Mammary epithelial cell (primary cell): Measurements from ENCODE around the gene UPK1A.
"Not testable (repeated sequence)": the region's sequence is repeated elsewhere in the genome, so short reads cannot be mapped to it uniquely, and the experiment has no call there.

Experiments used
- EZH2 ChIP-seq: IDR thresholded peaks from 2 replicates; pipeline ENCODE4 v1.6.1; 2012; ENCODE audit warnings: low read length, inconsistent platforms, borderline replicate concordance
- TF ChIP-seq, protein P1 (sequence below), 2 donors: IDR thresholded peaks in 1 of 2; conservative IDR thresholded peaks in 1 of 2; 2 replicates each; pipeline ENCODE4 v1.5.1; 2011 to 2012; ENCODE audit warnings: inconsistent platforms in 2 of 2, low read length in 2 of 2, mild to moderate bottlenecking in 2 of 2, control low read depth in 1 of 2, low read depth in 1 of 2; ENCODE audit not compliant: insufficient read depth in 1 of 2; ENCODE audit errors: extremely low read depth in 1 of 2

DNA sequence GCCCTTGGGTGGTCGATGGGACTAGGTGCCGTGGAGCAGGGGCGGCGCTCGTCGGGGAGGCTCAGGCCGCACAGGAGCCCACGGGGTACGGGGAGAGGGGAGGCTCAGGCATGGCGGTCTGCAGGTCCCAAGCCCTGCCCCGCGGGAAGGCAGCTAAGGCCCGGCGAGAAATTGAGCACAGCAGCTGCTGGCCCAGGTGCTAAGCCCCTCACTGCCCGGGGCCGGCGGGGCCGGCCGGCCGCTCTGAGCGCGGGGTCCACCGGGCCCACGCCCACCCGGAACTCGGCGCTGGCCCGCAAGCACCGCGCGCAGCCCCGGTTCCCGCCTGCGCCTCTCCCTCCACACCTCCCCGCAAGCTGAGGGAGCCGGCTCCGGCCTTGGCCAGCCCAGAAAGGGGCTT, 24.8 kb downstream of the UPK1A start:
- TF ChIP-seq, protein P1, sequence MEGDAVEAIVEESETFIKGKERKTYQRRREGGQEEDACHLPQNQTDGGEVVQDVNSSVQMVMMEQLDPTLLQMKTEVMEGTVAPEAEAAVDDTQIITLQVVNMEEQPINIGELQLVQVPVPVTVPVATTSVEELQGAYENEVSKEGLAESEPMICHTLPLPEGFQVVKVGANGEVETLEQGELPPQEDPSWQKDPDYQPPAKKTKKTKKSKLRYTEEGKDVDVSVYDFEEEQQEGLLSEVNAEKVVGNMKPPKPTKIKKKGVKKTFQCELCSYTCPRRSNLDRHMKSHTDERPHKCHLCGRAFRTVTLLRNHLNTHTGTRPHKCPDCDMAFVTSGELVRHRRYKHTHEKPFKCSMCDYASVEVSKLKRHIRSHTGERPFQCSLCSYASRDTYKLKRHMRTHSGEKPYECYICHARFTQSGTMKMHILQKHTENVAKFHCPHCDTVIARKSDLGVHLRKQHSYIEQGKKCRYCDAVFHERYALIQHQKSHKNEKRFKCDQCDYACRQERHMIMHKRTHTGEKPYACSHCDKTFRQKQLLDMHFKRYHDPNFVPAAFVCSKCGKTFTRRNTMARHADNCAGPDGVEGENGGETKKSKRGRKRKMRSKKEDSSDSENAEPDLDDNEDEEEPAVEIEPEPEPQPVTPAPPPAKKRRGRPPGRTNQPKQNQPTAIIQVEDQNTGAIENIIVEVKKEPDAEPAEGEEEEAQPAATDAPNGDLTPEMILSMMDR (conservative IDR thresholded peaks at IDR 0.05 in 1 of 2, IDR thresholded peaks at IDR 0.05 in 1 of 2; ENCODE audit: extremely low read depth in 1 of 2, insufficient read depth in 1 of 2, low read depth in 1 of 2, low read length in 2 of 2), result not testable (repeated sequence)
- not testable (repeated sequence) for TF ChIP-seq EZH2
